Muscle of arm (tissue), 12 donors: ENCODE measurements around the gene PGP. TPM values are rescaled to one million over a fixed set of nuclear protein-coding genes. Genes with fewer than 3 reads are reported as not detected.

Experiments
- DNase-seq: peaks from one replicate; pipeline ENCODE4 v3.0.0-alpha.2; 2013
- polyA plus RNA-seq, 12 donors: library from polyadenylated mRNA; unstranded; fragments of 120-200 nt; gene quantifications; one replicate each; pipeline ENCODE4 v1.2.1, GENCODE V29; 2013; ENCODE audit not compliant: insufficient read length in 12 of 12

Gene PGP
- polyA plus RNA-seq, 12 donors: 8.8 to 25.3 (median 12.4) TPM; not detected in 1

DNA sequence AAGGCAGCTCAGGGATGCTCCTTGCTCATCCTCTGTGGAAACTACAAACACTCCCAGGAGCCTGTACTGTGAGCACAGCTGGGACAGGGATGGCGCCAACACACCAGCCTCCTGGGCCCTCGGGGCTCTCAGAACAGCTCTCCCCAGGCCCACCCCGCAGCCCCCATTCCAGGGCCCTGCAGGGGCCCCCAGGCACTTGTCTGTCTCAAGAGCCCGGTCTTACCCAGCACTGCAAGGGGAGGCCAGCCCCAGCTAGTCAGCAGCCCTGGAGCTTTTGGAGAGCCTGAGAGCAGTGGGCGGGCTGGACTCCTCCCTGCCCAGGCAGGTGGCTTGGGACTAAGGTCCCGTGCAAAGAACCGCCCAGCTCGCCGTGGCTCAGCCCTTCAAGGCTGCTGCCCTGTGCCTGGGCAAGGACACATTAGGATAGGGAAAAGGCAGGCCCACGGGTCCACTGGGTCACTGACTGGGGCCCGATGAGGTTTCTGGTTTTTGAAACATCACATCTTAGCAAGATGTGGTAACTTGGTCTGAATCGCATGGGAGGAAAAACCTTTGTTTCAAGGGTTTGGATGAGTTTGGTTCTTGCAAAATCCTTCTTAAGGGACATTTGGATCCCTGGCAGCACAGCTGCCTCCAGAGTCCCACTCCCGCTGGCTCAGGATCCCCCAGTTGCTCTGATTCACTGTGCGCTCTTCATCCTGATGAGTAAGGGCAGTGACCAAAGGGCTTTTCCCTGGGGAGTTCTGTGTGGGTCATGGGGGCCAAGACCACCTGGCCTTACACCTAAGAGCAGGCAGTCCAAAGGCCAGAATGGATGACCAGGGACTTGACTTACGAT is 24.4 kb upstream of the PGP start:
- DNase-seq: no peak

DNA sequence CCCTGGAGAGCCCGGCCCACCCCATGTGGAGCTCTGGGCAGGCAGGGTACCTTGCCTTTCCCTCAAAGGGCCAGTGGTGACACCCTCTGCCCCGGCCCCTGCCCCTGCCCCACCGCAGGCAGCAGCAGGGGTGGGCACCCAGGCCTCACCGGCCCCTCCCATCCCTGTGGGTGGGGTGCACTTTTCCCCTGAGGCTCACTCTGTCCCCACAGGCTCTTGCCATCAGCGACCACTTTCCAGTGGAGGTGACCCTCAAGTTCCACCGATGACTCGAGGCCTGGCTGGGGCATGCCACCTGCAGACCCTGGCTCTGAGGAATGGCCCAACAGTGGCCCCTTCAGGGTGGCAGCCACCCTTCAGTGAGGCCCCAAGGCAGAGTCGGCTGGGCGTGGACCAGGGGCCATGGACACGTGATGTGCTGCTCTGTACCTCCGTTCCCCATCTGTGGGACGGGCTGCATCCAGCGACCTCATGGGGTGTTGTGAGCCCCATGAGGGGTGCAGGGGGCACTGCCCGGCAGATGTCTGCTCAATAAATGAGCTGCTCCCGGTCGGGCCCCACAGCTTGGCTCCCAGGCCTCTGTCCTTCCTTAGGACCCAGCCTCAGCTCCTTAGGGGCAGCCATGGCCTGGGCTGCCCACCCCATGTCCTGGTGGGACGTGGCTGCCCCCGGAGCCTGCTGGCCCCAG is 23.7 kb upstream of the PGP start:
- no peak for DNase-seq

DNA sequence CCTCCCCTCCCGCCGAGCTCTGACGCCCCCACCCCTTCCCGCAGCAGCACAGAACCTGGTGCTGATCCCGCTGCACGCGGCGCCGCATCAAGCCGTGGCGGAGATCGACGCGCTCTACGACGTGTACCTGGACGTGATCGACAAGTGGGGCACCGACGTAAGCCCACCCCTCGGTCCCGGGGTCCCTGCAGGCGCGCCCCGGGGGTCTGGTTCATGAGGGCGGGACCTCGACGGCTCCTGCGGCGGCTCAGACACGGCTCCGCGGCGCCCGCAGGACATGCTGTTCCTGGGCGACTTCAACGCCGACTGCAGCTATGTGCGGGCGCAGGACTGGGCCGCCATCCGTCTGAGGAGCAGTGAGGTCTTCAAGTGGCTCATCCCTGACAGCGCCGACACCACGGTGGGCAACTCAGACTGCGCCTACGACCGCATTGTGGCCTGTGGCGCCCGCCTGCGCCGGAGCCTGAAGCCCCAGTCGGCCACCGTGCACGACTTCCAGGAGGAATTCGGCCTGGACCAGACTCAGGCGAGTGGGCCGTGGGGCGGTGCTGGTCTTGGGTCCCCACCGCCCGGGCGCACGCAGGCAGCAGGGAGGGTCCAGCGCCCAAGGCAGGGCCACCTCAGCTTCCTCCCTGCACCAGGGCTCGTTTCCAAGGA is 23.0 kb upstream of the PGP start:
- no peak for DNase-seq

DNA sequence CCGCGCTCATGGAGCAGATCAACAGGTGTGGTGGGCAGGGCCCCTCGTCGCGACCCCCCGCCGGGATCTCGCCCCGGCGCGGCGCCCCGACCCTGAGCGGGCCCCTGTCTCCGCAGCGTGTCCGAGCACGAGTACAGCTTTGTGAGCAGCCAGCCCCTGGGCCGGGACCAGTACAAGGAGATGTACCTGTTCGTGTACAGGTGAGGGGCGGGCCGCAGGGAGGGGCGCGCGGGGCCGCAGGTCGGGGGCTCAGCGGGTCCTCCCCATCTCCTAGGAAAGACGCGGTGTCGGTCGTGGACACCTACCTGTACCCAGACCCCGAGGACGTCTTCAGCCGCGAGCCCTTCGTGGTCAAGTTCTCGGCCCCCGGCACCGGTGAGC is 22.5 kb upstream of the PGP start:
- DNase-seq: no peak

DNA sequence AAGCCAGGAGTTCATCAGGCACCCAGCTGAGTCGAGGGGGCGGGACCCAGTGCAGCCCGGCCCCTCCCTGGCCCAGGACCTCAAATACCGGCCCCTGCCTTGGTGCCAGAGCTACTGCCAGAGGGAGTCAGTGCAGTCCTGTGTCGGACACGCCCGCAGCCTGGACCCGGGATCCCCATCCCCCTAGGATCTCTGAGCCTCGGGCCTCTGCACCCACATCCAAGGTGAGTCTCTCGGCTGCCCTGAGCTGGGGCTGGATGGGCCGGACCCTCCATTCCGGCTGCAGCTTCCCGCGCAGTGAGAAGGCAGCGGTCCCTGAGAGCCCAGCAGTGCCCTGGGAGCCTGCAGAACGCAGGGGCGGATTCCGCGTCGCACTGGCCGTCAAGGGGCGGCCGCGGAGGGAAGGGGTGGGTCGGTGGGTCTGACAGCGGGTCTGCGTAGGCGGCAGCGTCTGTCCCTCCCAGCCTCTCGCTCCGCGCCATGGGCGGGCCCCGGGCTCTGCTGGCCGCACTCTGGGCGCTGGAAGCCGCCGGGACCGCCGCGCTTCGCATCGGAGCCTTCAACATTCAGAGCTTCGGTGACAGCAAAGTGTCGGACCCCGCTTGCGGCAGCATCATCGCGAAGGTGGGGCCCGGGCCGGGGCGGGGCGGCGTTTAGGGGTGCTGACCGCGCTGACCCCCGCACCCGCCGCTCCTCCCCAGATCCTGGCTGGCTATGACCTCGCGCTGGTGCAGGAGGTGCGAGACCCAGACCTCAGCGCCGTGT is 21.9 kb upstream of the PGP start, which contains the start of gene DNASE1L2:
TSS of gene DNASE1L2 (plus strand) at position 108 of the 765 bp plus-strand sequence. CDS start at position 481, 373 bp downstream.
- DNase-seq: no peak

DNA sequence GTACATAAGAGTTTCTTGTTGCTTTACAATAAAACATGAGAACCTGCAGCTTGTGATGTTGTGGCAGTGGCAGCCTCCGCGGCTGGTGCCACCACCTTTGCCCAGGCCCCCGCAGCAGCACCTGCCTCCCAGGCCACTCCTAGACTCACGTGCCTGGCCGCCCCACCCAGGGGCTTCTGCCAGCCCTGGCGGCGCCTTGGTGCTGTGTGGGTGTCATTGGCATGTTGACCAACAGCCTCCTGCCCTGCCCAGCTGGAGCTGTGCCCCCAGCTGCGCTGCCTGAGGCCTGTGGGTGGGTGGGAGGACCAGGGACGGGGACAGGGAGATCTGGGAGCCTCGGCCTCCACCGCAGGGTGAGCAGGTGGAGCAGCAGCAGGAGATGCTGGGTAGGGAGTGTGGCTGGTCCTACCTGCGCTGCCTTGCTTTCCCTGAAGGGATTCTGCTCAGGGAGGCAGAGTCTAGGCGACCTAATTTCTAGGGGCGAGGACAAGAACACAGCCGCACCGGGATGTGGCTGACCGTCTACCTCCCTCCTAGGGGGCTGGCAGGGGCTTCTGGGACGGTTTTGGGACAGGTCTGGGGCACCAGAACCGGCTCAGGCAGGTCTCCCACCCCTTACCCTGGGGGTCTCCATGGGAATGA is 21.2 kb upstream of the PGP start:
- no peak for DNase-seq

DNA sequence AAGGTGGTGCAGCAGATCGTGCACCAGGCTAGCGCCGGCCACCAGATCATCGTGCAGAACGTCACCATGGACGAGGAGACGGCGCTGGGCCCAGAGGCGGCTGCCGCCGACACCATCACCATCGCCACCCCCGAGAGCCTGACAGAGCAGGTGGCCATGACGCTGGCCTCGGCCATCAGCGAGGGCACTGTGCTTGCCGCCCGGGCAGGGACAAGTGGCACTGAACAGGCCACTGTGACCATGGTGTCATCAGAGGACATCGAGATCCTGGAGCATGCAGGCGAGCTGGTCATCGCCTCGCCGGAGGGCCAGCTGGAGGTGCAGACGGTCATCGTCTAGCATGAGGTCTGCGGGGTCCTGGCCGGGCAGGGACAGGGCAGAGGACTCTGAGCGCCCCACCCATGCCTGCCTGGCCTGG is 20.6 kb upstream of the PGP start:
- no peak for DNase-seq

DNA sequence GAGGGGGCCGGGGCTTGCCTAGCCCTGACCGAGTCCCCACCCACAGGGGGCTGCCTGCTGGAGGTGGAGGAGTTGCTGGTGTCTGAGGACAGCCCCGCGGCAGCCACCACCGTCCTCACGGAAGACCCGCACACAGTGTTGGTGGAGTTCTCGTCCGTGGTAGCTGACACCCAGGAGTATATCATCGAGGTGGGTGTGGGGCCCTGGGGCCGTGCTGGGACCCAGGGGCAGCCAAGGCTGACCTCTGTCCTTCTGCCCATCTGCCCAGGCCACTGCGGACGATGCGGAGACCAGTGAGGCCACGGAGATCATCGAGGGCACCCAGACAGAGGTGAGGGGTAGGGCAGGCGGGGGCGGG is 20.2 kb upstream of the PGP start:
- DNase-seq: no peak

DNA sequence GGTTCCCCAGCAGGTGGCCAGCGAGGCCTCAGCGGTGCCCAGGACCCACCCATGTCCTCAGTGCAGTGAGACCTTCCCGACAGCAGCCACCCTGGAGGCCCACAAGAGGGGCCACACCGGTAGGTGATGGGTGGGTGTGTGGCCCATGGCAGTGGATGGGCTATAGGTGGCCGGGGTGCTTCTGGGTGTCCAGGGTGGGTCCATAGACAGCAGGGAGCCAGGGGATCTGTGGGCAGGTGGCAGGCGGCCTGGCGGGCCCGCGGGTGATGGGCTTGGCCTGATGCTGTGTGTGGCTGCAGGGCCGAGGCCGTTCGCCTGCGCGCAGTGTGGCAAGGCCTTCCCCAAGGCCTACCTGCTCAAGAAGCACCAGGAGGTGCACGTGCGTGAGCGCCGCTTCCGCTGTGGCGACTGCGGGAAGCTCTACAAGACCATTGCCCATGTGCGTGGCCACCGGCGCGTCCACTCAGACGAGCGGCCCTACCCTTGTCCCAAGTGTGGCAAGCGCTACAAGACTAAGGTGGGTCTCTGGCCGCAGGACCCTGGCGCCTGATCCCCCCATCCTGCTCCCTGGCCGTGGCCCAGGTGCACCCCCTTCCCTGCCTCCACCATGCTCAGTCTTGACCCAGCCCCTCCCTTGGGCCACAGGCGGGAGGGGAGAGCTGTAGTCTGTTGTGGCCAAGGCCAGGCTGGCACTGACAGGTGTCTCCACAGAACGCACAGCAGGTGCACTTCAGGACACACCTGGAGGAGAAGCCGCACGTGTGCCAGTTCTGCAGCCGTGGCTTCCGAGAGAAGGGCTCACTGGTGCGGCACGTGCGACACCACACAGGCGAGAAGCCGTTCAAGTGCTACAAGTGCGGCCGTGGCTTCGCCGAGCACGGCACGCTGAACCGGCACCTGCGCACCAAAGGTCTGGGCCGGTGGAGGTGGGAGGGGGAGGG is 19.5 kb upstream of the PGP start:
- no peak for DNase-seq

DNA sequence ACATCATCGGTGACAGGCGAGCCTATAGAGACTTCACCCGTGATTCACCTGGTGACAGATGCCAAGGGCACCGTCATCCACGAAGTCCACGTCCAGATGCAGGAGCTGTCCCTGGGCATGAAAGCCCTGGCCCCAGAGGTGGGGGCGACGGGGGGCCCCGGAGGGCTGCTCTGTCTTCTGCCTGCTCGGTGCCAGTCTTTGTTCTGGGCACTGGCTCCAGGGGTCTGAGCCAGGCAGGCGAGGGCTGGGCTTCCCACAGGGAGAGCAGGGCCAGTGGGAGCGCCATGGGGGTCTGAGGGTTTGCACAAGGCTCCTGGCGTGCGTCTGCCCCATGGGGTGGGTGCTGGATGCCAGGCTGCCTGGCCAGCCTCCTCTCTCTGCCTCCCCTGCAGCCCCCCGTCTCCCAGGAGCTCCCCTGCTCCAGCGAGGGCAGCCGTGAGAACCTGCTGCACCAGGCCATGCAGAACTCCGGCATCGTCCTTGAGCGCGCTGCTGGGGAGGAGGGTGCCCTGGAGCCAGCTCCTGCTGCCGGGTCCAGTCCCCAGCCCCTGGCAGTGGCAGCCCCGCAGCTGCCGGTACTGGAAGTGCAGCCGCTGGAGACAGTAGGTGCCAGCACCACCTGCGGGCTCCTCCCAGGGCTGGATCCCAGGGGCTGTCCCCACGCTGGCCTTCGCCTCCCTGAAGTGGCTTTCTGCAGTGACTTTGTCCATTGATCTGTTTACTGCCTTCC is 18.6 kb upstream of the PGP start:
- no peak for DNase-seq

DNA sequence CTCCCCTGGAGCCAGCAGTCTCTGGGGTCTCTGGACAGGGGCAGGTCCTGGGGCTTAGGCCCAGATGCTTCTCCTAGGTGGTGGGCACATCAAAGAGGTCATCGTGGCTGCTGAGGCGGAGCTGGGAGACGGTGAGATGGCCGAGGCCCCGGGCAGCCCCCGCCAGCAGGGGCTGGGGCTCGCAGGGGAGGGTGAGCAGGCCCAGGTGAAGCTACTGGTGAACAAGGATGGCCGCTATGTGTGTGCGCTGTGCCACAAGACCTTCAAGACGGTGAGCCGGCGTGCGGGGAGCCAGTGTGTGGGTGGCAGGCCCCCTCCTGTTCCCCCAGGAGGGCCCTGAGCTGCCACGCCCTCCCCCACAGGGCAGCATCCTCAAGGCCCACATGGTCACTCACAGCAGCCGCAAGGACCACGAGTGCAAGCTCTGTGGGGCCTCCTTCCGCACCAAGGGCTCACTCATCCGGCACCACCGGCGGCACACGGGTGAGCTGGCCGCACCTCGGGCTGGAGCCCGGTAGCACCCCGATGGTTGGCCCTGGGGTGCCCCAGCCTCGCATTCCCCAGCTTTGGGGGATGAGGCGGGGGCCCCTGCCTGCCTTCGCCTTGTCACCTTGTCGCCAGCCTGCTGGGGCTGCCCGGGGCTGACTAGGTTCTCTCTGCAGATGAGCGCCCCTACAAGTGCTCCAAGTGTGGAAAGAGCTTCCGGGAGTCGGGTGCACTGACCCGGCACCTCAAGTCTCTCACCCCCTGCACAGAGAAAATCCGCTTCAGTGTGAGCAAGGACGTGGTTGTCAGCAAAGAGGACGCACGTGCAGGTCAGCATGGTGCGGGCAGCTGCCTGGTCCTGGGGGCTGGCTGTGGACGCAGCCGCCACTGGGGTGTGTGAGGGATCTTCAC is 17.7 kb upstream of the PGP start:
- no peak for DNase-seq

DNA sequence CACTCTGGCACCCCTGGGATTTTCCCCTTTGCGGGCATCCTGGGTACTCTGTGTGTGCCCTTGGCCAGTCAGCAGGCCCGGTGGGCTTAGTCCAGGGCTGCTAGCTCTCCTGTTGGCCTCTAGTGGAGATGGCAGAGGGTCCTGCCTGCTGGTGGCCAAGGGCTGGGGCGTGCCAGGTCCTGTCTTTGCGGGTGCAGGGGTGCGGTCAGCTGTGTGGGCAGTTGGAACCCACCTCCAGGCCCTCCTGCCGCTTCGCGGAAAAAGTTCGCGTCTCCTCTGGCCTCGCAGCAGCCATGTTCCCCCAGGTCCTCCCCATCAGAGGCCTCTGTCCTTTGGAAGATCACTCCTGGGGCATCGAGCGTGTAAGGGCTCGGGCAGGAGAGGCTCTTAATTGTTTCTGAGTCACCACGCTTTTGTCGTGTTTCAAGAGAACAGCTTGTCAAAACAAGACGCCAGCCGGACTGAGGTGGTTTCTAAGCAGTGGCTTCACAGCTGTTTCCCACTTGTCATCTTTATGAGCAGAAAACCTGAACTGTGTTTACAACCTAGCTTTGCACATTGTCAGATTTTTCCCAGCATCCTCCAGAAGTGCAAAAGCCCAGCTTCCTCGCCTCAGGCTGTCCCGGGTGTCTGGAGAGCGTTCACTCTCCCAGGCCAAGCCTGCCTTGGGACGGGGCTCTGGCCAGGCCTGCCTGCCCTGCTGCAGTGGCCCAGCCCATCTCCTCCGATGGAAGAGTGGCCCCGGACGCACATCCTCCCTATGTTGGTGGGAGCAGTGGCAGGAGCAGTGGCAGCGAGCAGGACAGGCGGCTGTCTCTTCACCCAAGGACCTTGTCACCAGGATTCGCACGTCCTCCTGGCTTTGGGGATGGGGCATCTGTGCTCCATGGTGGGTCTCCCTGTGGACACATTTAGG is 16.6 kb upstream of the PGP start:
- no peak for DNase-seq

DNA sequence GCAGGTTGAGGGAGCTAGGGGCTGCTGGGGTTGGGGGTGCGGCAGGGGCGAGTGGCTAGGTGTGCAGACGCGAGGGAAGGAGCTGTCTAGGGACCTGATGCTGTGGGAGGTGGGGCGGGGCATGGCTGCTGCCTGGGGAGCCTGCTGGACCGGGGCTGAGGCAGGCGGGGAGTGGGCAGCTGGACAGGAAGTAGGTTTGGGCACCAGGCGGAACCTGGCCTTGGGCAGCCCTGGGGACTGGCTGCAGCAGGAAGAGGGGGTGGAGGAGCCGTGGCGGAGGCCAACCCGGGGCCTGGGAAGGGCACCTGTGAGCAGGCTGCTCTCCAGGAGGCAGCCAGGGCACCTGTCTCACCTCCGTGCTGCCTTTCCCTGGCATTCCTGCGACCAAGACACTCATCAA is 15.7 kb upstream of the PGP start:
- DNase-seq: no peak

DNA sequence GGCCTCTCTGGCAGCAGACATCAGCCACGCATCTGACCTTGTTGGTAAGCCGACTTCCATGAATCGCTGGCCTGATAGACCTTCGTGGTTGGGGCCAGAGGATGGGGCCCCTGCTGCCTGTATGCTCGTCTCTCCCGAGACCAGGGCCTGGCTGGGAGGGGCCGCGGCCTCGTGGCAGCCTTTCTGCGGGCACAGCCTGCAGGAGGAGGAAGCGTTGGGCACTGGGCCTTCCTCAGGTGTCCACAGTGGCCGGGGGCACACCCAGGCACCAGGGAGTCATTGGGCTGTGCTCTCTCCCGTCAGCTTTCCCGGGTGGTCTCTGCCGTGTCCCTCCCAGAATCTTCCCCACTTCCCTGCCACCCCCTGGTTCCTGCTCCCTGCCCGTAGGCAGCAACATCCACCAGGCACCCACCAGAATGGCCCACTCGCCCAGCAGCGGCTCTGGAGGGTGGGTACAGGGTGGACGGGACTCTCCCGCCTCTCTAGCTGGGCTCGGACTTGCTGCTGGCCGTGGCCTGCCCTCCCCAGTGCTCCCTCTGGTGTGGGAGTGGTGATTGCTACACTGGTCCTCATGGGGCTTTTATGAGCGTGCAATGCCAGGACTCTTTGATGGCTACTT is 15.1 kb upstream of the PGP start:
- no peak for DNase-seq

DNA sequence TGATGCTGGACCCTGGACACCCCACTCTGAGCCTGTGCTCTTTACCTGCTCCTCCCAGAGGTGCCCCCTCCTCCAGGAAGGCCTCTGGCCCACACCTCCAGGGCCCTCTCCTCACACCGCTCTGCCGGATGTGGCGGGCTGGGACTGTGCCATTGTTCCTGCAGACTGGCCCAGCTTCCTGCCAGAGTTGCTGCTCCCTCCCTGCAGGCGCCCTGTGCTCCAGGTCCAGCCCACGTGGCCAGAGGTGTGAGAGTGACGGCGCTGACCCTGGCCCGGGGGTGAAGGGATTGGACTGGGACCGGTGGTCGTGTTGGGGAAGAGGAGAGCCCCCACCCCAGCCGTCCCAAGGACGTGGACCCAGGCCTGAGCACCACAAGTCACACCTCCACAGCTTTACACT is 14.5 kb upstream of the PGP start:
- no peak for DNase-seq

DNA sequence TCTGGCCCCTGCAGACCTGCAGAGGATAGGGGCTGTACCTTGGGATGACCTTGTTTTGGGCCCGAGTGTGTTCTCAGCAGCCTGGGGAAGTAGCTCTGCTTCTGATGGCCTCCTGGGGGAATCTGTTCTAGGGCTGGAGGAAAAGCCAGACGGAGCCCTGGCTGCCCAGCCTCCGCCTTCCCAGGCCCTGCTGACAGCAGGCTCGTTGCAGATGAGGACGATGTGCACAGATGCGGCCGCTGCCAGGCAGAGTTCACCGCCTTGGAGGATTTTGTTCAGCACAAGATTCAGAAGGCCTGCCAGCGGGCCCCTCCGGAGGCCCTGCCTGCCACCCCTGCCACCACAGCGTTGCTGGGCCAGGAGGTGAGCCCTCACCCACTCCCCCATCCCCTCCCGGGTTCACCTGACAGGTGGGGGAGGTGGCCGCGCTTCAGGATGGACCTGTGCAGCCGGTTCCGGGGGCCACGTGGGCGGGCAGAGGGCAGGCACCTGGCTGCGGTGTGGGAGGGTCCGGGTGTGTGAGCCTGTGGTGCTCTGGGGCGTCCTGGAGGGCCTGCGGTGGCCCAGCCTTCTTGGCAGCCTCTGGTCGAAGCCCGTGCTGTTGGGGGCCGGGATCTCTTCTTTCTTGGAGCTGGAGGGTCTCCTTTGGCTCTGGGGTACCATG is 13.7 kb upstream of the PGP start:
- no peak for DNase-seq
